HG03280 (cell line): ENCODE data around the gene HTR2A.
A peak's percentile ranks its signal among the peaks of the same experiment; 100 is the strongest.

ENCODE experiments used
- ATAC-seq: cut with Tn5 transposase; IDR thresholded peaks from one replicate; pipeline ENCODE4 v1.9.1; 2021; ENCODE audit warnings: mild to moderate bottlenecking, moderate library complexity; ENCODE audit not compliant: unreplicated experiment

HTR2A gene

GRCh38 chr13:46874006-46874405, 22.8 kb downstream of the HTR2A start:
- ATAC-seq = no peak

- ATAC-seq = no peak
These were observed 25.3 kb downstream of the HTR2A start for GRCh38 chr13:46871557-46871956.

GRCh38 chr13:46868091-46868490, 28.8 kb downstream of the HTR2A start:
- ATAC-seq = no peak

GRCh38 chr13:46866150-46866549, 30.7 kb downstream of the HTR2A start:
- ATAC-seq = no peak

- no peak for ATAC-seq
These were observed 31.9 kb downstream of the HTR2A start for GRCh38 chr13:46864941-46865340.

GRCh38 chr13:46861959-46862358, 34.9 kb downstream of the HTR2A start:
- no peak for ATAC-seq

DNA sequence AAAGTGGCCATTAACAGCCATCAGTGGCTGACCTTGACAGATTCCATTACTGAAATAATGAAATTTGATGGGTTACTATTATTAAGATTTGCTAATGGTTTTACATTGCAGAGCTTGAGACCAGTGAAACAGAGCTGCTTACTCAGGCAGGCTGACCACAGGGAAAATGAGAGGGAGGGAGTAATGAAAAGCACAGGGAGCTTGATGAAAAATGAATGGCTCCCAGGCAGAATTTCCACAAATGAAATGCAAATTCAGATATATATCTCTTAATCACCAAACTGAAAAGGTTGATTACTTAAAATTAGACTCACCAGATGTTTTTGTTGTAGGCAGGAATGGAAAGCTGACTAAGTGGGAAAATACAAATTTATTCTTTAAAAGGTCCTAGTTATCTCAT, 36.1 kb downstream of the HTR2A start:
- no peak for ATAC-seq

DNA sequence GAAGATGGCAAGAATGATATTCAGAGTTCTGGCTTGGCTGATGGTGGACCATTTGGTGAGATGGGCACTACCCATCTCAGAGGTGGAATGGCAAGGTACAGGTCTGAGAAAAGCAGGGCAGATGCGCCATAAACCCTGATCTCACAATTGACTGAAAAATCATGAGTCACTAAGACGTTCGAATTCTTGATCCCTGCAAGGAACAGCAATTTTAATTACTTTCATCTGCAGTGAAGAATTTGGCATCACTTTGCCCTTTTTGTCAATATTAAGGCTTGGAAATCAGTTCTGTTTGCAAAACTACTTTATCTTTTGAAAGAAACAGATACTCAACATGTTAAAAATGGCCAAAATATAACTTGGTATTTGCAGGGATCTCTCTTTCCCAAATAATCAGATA, 38.1 kb downstream of the HTR2A start:
- ATAC-seq = no peak

DNA sequence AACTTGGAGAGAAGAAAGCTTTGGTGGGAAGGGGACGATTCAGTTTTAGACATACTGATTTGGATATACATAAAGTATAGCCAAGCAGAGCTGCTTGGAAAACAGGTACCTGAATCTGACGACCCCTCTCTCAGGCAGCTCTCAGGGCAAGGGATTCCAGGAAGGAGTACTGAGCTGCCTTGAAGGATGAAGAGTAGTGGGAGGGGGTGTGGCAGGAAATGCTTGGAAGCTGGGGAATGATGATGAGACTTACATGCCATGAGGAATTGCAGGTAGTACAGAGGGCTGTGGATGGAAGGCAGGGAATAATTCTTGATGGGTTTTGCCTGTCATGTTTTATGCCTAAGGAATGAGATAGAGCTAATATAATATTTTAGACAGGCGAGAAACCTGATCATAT, 38.7 kb downstream of the HTR2A start:
- ATAC-seq = no peak

DNA sequence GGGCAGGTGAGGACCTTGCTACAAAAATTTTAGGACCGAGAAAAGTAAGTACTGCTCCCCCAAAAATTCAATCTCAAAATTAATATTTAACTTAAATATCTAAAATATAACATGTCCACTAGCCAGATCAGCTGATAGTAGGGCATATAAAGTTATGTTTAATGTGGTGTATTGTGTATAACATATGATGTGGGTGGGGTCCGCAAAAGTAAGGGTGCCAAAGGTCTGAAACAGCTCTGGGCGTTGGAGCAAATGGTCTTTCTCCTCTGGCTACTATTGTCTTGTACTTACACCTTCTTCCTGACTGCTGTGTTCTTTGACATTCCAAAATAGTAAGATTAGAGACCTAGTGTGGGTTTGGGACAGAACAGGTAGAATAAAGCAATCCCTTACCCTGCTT, 41.2 kb downstream of the HTR2A start:
- ATAC-seq = no peak

GRCh38 chr13:46855166-46855565, 41.7 kb downstream of the HTR2A start:
- peak; percentile 89 for ATAC-seq

DNA sequence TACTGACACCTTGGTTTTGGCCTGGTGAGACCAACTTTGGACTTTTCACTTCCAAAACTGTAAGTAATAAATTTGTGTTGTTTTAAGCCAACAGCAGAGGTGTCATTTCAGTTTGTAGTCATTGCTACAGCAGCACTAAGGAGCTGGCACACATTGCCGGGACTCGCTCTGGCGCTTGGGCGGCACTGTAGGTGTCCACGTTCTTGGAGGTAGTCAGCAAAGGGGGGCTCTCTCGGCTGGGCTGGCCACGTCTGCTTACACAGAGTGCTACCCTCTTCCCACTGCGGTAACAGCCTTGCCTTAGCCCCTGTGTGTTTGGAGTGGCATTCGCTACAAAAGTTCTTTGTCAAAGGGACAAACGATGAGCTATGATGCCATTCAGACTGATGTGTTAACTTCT, 44.7 kb downstream of the HTR2A start:
- no peak for ATAC-seq

DNA sequence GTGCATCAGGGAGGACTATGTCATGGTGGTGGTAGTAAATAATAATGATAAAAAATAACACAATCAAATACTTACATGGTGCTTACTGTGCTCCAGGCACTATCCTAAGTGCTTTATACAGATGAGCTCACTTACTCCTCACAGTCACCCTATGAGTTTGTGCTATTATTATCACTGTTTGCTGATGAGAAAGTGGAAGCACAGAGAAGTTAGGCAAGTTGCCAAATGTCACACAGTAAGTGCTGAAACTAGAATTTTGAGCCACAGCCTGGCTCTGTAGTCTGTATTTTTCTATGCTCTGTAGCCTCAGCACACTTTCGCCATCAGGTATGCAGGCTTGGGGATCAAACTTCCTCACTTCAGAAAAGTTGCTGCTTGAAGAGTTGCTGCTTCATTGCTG, 46.6 kb downstream of the HTR2A start:
- no peak for ATAC-seq

DNA sequence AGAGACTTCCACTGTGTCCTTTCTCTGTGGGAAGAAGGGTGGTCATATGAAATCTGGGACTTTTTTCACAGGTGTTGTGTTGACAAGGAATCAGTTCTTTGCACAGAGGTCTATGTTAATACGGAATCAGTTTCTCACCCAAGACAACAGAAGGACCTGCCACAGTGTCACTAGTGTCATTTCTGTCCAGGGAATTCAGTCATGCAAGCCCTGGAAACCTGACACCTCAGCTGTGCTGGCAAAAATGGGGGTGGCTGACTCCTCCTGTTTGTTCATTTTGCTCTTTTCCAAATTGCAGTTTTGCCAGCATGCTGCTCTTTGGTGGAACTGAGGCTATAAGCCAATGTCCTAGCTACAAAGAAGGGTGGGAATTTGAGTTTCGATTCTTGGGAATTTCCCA, 50.1 kb downstream of the HTR2A start:
- no peak for ATAC-seq

DNA sequence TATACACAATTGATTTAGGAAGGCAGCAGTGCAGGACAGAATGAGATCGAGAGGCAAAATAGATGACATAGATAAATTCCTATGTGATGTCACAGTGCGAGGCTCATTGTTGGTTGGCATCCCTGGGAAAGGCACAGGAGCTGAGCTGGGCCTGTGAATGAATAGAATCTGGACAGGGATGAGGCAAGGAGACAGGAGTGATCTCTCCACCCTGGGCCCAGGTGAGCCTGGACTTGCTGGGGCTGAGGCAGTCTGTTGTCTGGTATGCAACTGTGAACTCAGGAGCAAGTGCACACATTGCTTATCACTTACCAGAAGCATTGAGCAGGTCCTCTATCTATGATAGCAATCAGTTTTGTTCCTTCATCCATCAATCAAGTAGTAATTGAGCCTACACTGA, 51.7 kb downstream of the HTR2A start:
- no peak for ATAC-seq

DNA sequence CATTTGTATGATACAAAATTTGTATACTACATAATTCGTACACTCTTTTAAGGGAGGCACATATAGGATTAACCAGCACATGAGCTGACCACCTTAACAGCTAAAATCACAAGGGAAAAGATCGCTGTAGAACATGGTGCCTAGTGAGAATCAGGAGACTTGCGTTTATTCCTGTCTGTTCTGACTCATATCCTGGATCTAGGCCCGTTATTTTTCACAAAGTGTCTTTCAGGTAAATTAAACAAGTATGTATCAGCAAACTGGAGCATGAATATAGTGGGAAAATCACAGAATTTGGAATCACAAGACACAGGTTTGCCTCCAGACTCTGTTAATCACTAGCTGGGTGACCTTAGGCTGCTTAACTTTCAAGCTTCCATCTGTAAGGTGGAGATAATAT, 52.4 kb downstream of the HTR2A start:
- ATAC-seq = no peak

- ATAC-seq = no peak
These were observed 57.5 kb downstream of the HTR2A start for GRCh38 chr13:46839399-46839798.

DNA sequence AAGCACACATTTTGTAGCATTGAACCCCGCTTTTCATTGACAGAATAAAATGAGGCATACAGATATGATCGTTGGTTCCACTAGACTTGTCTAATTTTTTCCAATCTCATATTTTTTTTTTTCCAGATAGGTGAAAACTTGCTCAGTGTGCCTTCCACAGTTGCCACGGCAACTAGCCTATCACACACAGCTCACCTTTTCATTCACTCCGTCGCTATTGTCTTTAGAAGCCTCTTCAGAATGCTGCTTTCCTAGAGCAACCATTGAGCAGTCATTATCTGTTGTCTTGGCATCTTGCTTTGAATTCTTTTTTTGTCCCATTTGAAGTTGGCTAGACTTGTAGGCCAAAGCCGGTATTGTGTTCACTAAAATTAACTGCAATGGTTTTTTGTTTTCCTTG, 62.2 kb downstream of the HTR2A start:
- ATAC-seq = no peak

DNA sequence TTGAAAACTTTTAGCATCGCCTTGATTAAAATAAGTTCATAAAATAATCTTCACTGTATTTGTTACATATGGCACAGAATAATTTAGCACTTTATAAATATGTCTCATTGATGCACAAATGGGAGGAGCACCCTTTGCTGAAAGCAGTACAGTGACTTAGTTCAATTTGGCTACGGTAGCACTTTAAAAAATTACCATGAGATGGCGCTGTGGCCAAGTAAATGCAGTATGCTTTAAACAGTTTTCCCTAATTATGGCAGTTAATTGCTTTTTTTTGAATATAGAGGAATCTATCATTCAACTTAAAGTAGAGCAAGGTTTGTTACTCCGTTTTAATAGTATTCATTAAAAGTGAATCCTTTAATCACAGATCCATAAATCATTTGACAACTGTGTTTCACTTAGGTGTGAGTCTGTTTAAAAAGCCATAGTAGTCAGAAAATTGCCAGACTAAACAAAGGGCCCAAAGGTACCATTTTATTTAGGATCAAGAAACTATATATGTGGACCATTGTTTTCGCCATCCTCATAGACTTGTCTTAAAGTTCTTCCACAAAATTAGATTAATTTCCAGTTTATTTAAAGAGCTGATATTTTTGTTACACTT, 65.2 kb downstream of the HTR2A start:
- ATAC-seq = no peak

DNA sequence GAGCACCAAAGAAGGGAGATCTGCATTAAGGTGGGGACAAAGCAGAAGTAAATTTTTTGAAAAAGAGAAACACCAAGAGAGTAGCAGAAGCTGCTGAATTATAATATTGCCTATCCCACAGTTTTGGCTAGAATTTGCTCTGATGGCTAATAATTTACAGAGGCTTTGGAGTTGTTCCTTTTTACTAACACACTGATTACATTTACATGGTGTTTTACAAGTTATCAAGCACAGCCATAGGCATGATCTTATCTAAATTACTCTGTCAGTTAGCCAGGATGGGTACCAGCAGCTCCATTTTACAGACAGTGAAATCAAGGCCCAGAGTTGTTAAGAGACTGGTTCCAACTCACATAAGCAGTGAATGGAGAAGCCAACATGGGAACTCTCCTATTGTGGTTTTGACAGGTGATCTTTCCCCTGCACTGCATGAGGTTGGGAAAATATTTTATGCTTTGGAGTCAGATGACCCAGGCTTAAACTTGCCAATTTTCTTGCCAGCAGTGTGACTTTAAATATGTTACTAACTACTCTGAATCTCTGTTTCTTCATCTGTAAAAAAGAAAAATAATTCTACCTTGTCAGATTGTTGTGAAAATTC, 66.3 kb downstream of the HTR2A start:
- no peak for ATAC-seq

DNA sequence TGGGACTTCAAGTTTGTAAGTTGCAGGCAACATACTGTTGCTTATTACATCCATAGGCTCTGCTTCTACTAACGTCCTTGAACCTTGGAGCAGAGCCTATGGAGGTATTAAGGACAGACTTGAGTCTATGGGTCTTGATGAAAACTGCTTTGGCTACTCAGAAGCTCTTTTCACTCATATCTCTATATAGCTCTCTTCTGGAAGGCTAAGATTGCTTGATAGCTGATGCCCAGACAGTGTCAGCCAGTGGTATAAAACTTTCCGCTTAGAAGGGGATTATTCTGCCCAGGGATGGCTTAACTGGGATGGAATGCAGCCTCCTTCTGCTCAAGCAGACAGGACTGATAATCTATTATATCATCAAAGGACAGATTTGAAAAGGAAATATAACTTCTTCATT, 74.3 kb downstream of the HTR2A start:
- ATAC-seq = no peak

- no peak for ATAC-seq
These were observed 78.9 kb downstream of the HTR2A start for GRCh38 chr13:46817838-46818476.

GRCh38 chr13:46817095-46817494, 79.8 kb downstream of the HTR2A start:
- no peak for ATAC-seq
